Thyroid gland (tissue), 4 donors: ENCODE data around the gene CACNG1.

Source experiments
- CTCF ChIP-seq, 6 experiments: fragments of 200-600 bp in 3 of 6; fragments of 450-650 bp in 3 of 6; sonication (generic) in 3 of 6; IDR thresholded peaks; one replicate each; pipeline ENCODE4 v1.5.1; 2016 to 2019; ENCODE audit warnings: antibody characterized with exemption in 6 of 6, mild to moderate bottlenecking in 2 of 6, inconsistent platforms in 1 of 6, moderate library complexity in 1 of 6
- POLR2A ChIP-seq, 2 donors: fragments of 450-650 bp; IDR thresholded peaks; one replicate each; pipeline ENCODE4 v1.6.1; 2017; ENCODE audit warnings: antibody characterized with exemption in 2 of 2, mild to moderate bottlenecking in 2 of 2, moderate library complexity in 1 of 2

DNA sequence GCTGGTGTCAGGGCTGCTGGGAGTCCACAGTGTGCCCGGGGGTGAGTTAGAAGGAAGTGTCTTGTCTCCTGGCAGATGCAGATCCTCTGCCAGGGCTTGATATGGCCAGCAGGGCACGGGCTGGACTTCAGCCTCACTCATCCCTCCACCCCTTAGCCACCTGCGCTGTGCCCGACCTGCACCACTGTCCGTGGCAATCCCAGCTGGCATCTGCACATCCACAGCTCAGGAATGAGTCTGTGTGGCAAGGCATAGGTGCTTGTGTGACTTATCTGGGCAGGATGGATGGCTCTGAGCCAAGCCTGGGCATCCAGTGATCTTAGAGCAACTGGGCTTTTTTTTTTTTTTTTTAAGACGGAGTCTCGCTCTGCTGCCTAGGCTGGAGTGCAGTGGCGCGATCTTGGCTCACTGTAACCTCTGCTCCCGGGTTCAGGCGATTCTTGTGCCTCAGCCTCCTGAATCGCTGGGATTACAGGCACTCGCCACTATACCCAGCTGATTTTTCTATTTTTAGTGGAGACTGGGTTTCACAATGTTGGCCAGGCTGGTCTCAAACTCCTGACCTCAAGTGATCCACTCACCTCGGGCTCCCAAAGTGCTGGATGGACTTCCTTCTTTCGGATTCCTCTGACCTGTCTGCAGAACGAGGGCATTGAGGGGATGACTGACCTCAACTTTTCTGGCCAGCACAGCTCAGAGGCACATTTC is 22.5 kb upstream of the CACNG1 start:
- TF ChIP-seq CTCF (IDR thresholded peaks at IDR 0.05) = no peak
- TF ChIP-seq POLR2A (IDR thresholded peaks at IDR 0.05) = no peak
